Activated naive CD4-positive, alpha-beta T cell (primary cell): Measurements from ENCODE around the gene AOPEP.

Experiments
- DNase-seq, 4 experiments: peaks; one replicate each; lab custom pipeline; 2025; lab: John Stamatoyannopoulos, UW

The AOPEP gene

DNA sequence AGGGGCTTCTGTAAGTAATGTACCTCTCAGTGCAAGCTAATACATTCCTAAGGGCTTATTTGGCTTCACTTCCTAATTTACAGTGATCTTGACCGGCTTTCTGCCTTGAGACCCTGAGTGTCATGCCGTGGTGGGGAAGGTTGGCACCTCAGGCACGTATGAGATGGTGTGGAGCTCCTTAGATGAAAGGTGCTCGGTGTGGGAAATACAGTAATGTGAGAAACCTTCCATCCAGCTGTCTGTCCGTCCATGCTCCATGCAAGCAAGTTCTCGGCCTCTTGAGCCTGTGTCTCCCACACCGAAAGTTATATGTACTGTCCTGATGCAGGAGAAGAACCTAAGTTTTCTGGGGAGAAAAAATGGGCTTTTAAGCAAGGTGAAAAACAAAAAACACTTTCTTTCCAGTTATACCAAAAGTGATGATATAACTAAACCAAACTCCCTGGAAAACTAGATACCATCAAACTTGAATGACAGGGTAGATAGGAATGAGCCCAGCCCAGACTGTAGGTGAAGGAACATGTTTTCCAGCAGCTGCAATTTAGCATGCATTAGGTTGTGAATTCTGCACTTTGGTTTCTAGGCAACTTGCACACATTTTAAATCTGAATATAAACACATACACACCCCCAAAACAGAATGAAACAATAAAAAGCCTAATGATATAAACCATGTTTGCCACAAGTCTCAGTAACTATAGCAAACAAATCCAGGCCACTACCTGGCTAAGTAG lies 311.5 kb downstream of the AOPEP start:
- no peak for DNase-seq

DNA sequence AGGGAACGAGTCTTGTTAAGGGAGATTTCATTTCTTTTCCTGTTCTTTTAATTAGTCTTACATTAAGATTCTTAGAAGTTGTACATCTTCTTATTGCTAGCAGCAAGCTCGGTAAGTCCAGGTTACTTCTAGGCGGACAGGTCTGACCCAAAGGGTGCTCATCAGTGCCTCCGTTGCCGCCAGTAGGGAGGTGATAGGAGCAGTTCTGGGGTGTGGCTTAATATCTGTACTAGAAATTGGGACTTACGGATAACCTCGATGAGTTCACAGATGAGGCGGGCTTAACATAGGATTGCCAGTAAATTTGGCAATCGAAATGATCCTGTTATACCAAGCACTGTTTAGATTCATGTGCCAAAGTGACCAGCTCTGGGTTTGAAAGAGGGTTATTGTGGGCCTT lies 312.2 kb downstream of the AOPEP start:
- no peak for DNase-seq

GRCh38 chr9:95040106-95040505 lies 313.6 kb downstream of the AOPEP start:
- no peak for DNase-seq

- no peak for DNase-seq
Measured at GRCh38 chr9:95043826-95044225, 317.3 kb downstream of the AOPEP start.

- no peak for DNase-seq
Measured at GRCh38 chr9:95044731-95045508, 318.4 kb downstream of the AOPEP start.

GRCh38 chr9:95045751-95046150 lies 319.3 kb downstream of the AOPEP start:
- DNase-seq = no peak

DNA sequence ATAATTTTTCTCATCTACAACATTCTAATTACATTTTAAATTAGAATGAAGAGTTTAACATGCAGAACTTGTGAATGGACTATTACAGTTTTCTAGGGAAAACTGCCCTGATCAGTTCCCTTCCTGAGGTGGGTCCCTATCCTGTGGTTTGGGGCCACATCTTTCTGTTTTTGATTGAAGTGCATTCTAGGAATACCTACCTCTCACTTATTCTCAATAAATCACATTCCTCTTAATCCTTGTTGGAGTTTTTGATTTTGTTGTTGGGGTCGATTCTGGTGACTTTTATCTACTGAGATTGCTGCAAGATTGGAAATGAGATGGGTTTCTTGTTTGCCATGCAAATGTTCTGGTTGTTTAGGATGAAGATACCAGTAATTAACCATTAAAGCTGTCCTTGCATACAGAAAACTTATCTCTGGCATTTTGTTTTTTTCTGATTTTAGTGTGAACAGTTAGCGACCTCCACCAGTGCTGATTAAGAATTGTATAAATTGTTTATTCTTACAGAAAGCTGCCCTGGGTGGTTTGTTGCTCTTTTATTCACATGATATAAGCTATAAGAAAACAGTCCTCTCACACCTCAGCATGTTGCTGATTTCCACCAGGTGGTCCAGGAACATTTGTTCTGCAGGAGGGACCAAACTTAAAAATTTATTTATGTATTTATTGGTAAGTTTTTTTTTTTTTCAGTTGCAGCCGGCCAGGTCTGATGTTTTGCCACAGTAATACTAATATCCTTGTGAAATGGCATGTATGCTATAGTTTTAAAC lies 321.1 kb downstream of the AOPEP start:
- no peak for DNase-seq

DNA sequence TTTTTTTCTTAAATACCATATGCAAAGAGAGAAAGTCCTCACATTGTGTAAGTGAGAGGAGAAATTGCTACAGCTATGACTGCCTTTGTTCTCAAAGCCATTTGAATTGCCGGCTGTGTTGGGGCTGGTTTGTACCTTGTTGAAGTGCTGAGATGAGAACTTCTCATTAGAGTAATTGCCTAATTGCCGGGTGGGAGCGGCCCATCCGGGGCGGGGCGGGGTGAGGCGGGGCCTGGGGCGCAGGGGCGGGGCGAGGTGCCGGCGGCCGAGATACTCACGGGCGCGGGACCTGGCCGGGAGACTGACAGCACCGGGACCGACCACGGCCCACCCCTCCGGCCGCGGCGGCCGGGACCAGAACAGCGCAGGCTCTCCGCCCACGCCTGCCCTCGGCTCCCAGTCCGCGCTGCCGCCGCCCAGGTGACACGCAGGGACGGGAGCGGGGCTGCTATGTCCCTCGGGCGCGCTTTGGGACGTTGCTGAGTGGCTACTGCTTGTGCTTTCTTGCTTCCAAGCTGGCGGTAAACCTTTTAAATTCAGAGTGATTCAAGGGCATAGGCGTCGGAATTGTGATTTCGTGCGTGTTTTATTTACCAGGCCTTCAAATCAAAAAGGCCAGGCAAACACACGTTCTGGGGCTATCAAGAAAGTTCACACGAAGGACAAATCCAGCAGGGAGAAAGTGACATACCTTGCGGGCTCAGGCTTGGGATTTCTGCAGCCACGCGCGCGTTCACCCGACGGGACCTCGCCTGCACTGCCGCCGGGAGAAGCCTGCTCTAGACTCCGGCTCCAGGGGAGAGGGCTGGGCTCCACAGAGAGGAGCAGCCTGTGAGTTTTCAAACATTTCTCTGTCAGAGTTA lies 322.0 kb downstream of the AOPEP start:
- peak in 2 of 4 experiments; percentile 10 to 36 for DNase-seq

DNA sequence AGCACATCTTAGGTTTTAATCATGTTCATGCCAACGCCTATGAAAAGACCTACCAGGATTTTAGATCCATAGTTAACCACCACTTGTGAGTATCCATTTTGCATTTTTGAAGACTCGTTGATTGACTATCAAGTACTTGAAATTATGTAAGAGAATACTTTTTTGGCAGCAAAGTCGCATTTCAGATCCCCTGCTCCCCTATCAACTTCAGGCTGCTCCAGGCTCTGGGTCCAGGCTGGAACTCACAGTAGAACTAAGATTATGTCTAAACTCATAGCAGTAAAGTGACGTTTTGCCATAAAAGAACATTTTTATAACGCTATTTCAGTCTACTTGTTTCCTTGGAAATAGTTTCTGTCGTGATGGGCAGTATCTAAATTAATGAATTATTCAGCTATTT lies 323.3 kb downstream of the AOPEP start:
- DNase-seq = no peak

DNA sequence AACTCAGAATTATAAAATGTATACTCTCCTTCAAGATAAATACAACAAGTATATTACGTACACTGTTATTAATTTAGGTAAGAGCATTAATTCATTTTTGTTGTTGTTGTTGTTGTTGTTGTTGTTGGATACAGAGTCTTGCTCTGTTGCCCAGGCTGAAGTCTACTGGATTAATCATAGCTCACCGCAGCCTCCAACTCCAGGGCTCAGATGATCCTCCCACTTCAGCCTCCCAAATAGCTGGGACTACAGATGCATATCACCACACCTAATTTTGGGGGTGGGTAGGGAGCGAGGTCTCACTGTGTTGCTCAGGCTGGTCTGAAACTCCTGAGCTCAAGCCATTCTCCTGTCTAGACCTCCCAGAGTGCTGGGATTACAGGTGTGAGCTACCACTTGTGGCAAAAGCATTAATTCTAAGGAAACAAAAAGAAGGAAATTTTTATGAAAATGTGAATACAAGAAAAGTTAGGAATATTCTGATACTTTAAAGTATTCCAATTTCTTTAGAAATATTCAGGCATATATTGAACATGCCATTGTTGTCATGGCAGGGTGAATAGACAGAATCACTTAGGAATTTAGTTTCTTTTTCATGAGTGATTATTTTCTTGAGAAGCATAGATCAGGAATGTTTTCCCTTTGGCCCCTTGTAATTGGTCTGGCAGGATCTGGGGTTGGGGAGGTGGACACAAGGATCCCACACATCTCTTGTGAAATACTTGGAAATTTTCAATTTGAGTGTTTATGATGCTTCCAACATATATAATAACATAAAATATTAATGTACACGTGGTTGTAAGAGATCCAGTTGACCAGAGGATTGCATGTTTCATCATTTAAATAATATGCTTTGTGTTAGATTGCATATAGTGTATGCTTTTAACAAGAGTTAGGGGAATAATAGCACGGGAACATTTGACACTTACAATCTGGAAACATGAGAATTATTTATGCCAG lies 327.4 kb downstream of the AOPEP start:
- no peak for DNase-seq

DNA sequence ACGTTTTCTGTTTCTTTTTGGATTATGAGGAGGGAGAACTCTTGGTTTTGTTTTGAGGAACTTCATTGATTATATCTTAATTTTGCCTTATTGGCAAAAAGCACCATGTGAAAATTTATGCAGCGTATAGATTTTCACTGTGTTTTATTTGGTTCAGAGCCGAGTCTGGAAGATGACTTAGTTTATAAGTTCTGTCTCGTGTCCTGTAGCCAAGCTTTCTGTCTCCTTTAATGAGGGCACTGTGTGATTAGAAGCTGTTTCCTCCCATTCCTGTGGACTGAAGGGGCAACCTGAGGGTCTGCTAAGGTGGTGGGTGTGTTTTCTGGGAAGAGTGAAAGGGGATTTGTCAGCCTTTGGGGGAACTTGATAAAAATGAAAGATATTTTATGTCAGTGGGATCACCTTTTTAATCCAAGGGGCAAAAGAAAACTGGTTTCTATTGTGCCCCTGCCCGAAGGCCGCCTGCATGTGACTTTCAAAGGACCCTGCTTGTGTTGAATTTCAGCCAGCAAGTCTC lies 328.9 kb downstream of the AOPEP start:
- no peak for DNase-seq

- no peak for DNase-seq
Measured at GRCh38 chr9:95055851-95056551, 329.5 kb downstream of the AOPEP start.

- no peak for DNase-seq
Measured at GRCh38 chr9:95057101-95057500, 330.6 kb downstream of the AOPEP start.

DNA sequence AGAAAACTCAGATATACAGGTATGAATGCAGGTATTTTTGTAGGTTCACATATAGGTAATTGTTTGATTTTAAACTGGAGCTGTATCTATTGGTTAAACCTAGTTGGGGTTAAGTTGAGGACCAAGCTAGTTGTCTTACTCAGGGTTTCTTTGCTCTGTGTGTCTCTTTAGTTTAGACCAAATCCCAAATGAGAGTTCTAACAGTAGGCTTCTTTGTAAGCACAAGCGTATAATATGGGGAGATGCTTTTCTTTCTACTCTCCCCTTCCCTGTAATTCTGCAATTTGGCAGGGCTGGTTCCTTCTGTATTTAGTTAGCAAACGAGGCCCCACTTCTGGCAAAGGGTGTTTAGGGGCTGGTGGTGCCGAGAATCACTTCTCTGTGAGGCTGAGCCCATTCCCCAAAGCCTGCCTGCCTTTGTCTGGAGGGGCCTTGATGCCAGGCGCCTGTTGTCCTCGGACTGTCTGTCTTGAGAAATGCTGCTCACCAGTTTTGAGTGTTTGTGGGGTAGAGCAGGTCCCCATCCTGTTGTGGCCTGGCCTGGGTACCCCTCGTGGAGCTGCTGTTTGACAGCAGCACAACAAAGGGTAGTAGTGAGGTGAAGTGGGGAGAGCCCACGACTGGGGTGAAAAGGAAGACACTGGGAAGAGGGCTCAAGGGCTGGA lies 331.8 kb downstream of the AOPEP start:
- no peak for DNase-seq

GRCh38 chr9:95058795-95059386 lies 332.4 kb downstream of the AOPEP start:
- no peak for DNase-seq

- no peak for DNase-seq
Measured at GRCh38 chr9:95060234-95060633, 333.7 kb downstream of the AOPEP start.

DNA sequence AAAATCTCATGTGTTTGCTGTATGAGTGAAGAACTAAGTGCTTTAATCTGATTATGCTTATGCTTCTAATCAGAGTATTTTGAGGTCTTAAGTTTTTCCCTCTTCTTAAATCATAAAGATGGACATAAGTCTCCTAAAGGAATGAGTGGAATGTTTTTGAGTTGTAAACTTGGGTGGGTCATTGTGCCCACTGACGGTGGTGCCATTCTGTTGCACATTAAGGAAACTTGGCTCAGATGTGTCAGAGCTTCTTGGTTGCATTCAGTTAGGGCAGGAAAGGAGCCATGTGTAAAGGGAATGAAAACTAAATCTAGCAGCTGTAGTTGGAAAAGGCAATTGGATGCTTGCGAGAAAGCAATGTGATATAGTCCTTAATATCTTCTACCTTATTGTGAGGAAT lies 334.4 kb downstream of the AOPEP start:
- DNase-seq = no peak

DNA sequence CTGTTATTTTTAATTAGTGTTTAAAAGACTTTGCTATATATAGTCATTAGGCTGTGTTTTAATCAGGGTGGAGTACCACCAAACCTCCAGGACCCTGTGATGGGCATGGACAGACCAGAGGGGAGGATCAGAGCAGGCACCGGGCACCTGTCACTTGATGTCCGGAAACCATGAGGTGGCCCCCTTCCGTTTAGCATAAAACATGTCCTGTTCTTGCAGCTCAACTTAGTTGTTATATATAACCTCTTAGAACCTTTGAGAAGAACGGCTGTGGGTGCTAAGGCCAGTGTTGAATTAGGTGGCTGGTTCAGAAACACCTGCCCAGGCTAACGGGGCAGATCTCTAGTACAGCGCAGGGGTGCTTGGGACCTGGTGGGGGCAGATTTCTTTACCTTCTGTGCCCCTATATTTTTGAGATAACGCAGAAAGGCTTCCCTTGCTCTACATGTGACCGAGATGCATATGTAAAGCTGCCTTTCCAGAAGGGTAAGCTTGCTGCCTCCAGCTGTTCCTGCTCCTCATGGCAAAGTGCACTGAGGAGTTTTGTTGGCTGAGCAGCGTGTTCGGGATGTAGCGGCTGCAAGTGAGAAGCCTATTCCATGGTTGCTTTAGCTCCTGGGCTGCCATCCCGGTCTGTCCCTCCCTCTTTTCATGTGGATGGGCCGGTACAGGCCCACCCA lies 335.6 kb downstream of the AOPEP start:
- no peak for DNase-seq
